Activated T-helper 1 cell treated with Interleukin-2 at 50 U/mL for 16 hours (primary cell): ENCODE results near the gene GPR37.

Experiments
- DNase-seq: peaks from one replicate; pipeline ENCODE4 v3.0.0-alpha.2; 2020; ENCODE audit warnings: low read depth

Gene GPR37

GRCh38 chr7:124779620-124780019, 14.0 kb upstream of the GPR37 start:
- no peak for DNase-seq

- no peak for DNase-seq
Measured at GRCh38 chr7:124779194-124779593, 13.6 kb upstream of the GPR37 start.

- DNase-seq, result no peak
Measured at GRCh38 chr7:124777268-124777667, 11.7 kb upstream of the GPR37 start.

- DNase-seq, result no peak
Measured at GRCh38 chr7:124776153-124776552, 10.6 kb upstream of the GPR37 start.

GRCh38 chr7:124775422-124775821, 9.8 kb upstream of the GPR37 start:
- no peak for DNase-seq

- DNase-seq, result no peak
Measured at GRCh38 chr7:124773938-124774337, 8.3 kb upstream of the GPR37 start.

- DNase-seq, result no peak
Measured at GRCh38 chr7:124773339-124773738, 7.7 kb upstream of the GPR37 start.

GRCh38 chr7:124769136-124769535, 3.5 kb upstream of the GPR37 start:
- no peak for DNase-seq

- DNase-seq, result no peak
Measured at GRCh38 chr7:124768525-124768924, 2.9 kb upstream of the GPR37 start.

- DNase-seq, result no peak
Measured at GRCh38 chr7:124764847-124765400, 668 bp downstream of the GPR37 start.

- no peak for DNase-seq
Measured at GRCh38 chr7:124764051-124764846, 1.3 kb downstream of the GPR37 start.

- DNase-seq, result no peak
Measured at GRCh38 chr7:124762611-124763143, 2.9 kb downstream of the GPR37 start.

GRCh38 chr7:124761164-124761715, 4.4 kb downstream of the GPR37 start:
- no peak for DNase-seq

GRCh38 chr7:124758327-124758726, 7.3 kb downstream of the GPR37 start:
- DNase-seq, result no peak

- DNase-seq, result no peak
Measured at GRCh38 chr7:124754576-124755268, 10.9 kb downstream of the GPR37 start.

GRCh38 chr7:124752310-124752709, 13.3 kb downstream of the GPR37 start:
- DNase-seq, result no peak

GRCh38 chr7:124751027-124751426, 14.6 kb downstream of the GPR37 start:
- no peak for DNase-seq

GRCh38 chr7:124747072-124747471, 18.5 kb downstream of the GPR37 start:
- no peak for DNase-seq

GRCh38 chr7:124738639-124739038, 27.0 kb downstream of the GPR37 start:
- no peak for DNase-seq

- no peak for DNase-seq
Measured at GRCh38 chr7:124737760-124738300, 27.8 kb downstream of the GPR37 start.

GRCh38 chr7:124728610-124729009, 37.0 kb downstream of the GPR37 start:
- DNase-seq, result no peak

- no peak for DNase-seq
Measured at GRCh38 chr7:124724507-124725192, 40.9 kb downstream of the GPR37 start.
